Fibroblast of villous mesenchyme (primary cell): ENCODE results near the gene C1QL2. TPM values are rescaled to one million over a fixed set of nuclear protein-coding genes. Genes with fewer than 3 reads are reported as not detected.

ENCODE experiments used
- DNase-seq: peaks from one replicate; pipeline ENCODE4 v3.0.0-alpha.2; 2010; ENCODE audit warnings: low read depth
- H3K4me3 ChIP-seq: 2 replicates; pipeline ENCODE4 v1.5.1; 2011; ENCODE audit warnings: low read depth, mild to moderate bottlenecking, low read length
- CTCF ChIP-seq: IDR thresholded peaks from 2 replicates; pipeline ENCODE4 v1.5.1; 2012; ENCODE audit warnings: low read depth, mild to moderate bottlenecking, low read length; ENCODE audit not compliant: insufficient read depth
- total RNA-seq: library from RNA; depleted of rRNA; stranded (reverse); fragments of >200 nt; gene quantifications from 2 replicates; pipeline ENCODE4 v1.2.3, GENCODE V29; 2012

The C1QL2 gene
- total RNA-seq, 1 donor = not detected

- no peak overlapping the region for H3K4me3 ChIP-seq
- DNase-seq = no peak
- no peak for TF ChIP-seq CTCF
These were observed 36.5 kb upstream of the C1QL2 start for GRCh38 chr2:119195001-119195400.

- H3K4me3 ChIP-seq = no peak overlapping the region
- no peak for DNase-seq
- no peak for TF ChIP-seq CTCF
These were observed 34.3 kb upstream of the C1QL2 start for GRCh38 chr2:119192893-119193292.

GRCh38 chr2:119190321-119191111 lies 32.0 kb upstream of the C1QL2 start:
- no peak for DNase-seq
- no peak overlapping the region for H3K4me3 ChIP-seq
- no peak for TF ChIP-seq CTCF

- H3K4me3 ChIP-seq = no peak overlapping the region
- TF ChIP-seq CTCF = no peak
- no peak for DNase-seq
These were observed 26.0 kb upstream of the C1QL2 start for GRCh38 chr2:119184512-119184911.

GRCh38 chr2:119181791-119182445 lies 23.4 kb upstream of the C1QL2 start:
- no peak overlapping the region for H3K4me3 ChIP-seq
- no peak for TF ChIP-seq CTCF
- no peak for DNase-seq

GRCh38 chr2:119181391-119181790 lies 22.8 kb upstream of the C1QL2 start:
- TF ChIP-seq CTCF = no peak
- H3K4me3 ChIP-seq = no peak overlapping the region
- no peak for DNase-seq
